ENCODE results near the gene SOHLH2. TPM values are rescaled to one million over a fixed set of nuclear protein-coding genes. Genes with fewer than 3 reads are reported as not detected.

Gene SOHLH2, protein sequence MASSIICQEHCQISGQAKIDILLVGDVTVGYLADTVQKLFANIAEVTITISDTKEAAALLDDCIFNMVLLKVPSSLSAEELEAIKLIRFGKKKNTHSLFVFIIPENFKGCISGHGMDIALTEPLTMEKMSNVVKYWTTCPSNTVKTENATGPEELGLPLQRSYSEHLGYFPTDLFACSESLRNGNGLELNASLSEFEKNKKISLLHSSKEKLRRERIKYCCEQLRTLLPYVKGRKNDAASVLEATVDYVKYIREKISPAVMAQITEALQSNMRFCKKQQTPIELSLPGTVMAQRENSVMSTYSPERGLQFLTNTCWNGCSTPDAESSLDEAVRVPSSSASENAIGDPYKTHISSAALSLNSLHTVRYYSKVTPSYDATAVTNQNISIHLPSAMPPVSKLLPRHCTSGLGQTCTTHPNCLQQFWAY
- not detected in 5 replicates for total RNA-seq (2022; extraction: Qiagen RNA extraction; ENCODE audit: low read depth)

DNA sequence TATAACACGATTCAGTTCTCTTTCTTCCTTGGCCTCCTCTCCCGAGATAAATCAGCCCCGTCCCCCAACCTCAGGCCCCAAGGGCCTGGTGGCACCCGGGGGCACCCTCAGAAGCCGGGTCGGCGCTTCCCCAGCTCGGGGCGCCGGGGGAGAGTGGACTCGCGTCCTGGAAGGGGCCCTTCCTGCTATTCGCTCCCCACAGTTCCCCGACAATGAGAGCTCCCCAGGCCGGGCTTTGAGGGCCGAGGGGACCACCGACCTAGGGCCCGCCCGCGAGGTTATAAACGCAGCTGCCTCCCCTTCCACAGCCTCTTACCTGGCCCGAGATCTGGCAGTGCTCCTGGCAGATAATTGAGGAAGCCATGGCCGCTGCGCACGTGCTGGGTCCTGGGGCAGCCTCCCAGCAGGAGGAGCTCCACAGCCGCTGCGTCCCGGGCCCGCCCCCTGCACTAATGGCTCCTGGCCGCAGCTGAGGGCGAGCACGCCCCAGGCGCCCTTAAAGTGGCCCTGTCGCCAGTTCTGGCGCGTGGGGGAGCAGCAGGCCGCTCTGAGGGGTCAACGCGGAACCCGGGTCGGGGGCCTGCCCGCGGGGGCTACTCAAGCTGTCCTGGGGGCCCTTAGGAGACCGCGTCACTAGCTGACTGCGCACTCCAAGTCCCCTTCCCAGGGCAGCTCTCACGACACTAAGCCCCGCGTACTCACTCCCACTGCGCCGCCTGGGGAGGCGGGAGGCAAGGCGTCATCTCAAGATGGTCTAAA is at the start of gene SOHLH2:
Gene SOHLH2, minus strand, starts transcription at position 394 of the 759 bp plus-strand sequence. Its CDS starts 30 bp downstream, at position 364.

DNA sequence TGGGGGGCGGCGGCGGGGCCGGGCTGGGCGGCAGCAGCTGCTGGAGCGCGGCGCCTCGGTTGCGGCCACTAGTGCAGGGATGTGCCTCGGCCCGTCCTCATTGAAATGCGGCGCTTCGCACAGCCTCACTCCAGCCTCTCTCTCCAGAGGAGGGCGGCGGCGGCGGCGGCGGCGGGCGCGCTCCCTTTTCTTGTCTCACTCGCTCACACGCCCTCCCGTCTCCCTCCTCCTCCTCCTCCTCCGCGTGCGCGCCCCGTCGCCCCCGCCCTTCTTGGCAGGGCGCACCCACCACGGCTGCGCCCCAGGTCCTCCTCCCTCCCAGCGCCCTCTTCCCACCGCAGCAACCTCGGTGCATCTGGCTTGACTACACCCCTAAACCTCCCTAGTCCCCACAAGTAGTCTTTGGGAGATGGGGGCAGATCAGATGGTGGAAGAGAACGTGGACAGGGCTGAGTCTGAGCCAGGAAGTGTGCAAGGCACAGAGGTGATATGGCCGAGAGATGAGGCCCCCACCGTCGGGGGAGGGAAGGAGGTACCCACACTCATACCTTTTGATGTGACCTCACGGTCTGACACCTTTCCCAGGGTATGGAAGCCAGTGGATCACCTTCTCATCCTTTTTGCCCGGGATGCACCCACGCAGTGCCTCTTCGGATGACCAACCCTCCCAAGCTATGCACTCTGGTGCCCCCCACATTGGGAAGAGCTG is 83.0 kb downstream of the SOHLH2 start, which contains the start of gene DCLK1:
Gene DCLK1, minus strand, starts transcription at position 161 of the 709 bp plus-strand sequence.

Other genes with a start within 250 kb of the SOHLH2 start
- gene DCLK1, start 83.2 kb downstream of the SOHLH2 start, total RNA-seq (2022; extraction: Qiagen RNA extraction; ENCODE audit: low read depth): 0.59 to 1.1 TPM (median 1.0 TPM) in 5 replicates
- gene CCDC169, start 83.3 kb upstream of the SOHLH2 start, total RNA-seq (2022; extraction: Qiagen RNA extraction; ENCODE audit: low read depth): 0.29 to 0.57 TPM (median 0.38 TPM) in 4 of 5 replicates, not detected in the other
- gene SPART, start 131.8 kb upstream of the SOHLH2 start, total RNA-seq (2022; extraction: Qiagen RNA extraction; ENCODE audit: low read depth): 24.9 to 36.1 TPM (median 26.6 TPM) in 5 replicates
- gene CCNA1, start 217.9 kb upstream of the SOHLH2 start, total RNA-seq (2022; extraction: Qiagen RNA extraction; ENCODE audit: low read depth): 0.21 to 0.42 TPM (median 0.32 TPM) in 5 replicates

All from A549 treated with RU486 at 1 μM for 4 hours (cell line).